H9 (cell line): ENCODE results near the gene LRRC38. TPM values are rescaled to one million over a fixed set of nuclear protein-coding genes. Genes with fewer than 3 reads are reported as not detected.

Experiments used
- DNase-seq: peaks from one replicate; pipeline ENCODE4 v3.0.0-alpha.2; 2017
- H2AFZ ChIP-seq: one replicate; pipeline ENCODE4 v1.6.1; 2013; ENCODE audit warnings: mild to moderate bottlenecking, low read length, control low read depth, moderate library complexity
- H2AK5ac ChIP-seq: 2 replicates; pipeline ENCODE4 v1.6.1; 2013; ENCODE audit warnings: low read length, control low read depth, mixed read lengths; ENCODE audit not compliant: insufficient read length
- H2BK120ac ChIP-seq: one replicate; pipeline ENCODE4 v1.6.1; 2013; ENCODE audit warnings: low read depth, mild to moderate bottlenecking, low read length, control low read depth, inconsistent platforms; ENCODE audit not compliant: poor library complexity, severe bottlenecking
- H2BK12ac ChIP-seq: 2 replicates; pipeline ENCODE4 v1.6.1; 2013; ENCODE audit warnings: low read length, control low read depth, mixed read lengths, low read depth; ENCODE audit not compliant: insufficient read length
- H2BK15ac ChIP-seq: 2 replicates; pipeline ENCODE4 v1.6.1; 2013; ENCODE audit warnings: low read depth, low read length, control low read depth
- H2BK20ac ChIP-seq: one replicate; pipeline ENCODE4 v1.6.1; 2013; ENCODE audit warnings: low read depth, mild to moderate bottlenecking, low read length, control low read depth, inconsistent platforms; ENCODE audit not compliant: poor library complexity, severe bottlenecking
- H2BK5ac ChIP-seq: 2 replicates; pipeline ENCODE4 v1.6.1; 2013; ENCODE audit warnings: low read length, control low read depth, mixed read lengths; ENCODE audit not compliant: insufficient read length
- H3K14ac ChIP-seq: 2 replicates; pipeline ENCODE4 v1.6.1; 2013; ENCODE audit warnings: low read length, control low read depth; ENCODE audit not compliant: insufficient read depth
- H3K18ac ChIP-seq: 2 replicates; pipeline ENCODE4 v1.6.1; 2013; ENCODE audit warnings: low read depth, mild to moderate bottlenecking, mixed read lengths, low read length, control low read depth; ENCODE audit not compliant: insufficient read length
- H3K23ac ChIP-seq: 2 replicates; pipeline ENCODE4 v1.6.1; 2013; ENCODE audit warnings: low read length, control low read depth, mixed read lengths, low read depth; ENCODE audit not compliant: insufficient read length
- H3K23me2 ChIP-seq: 2 replicates; pipeline ENCODE4 v1.6.1; 2013; ENCODE audit warnings: low read depth, mild to moderate bottlenecking, mixed read lengths, low read length, control low read depth; ENCODE audit not compliant: insufficient read length, poor library complexity, severe bottlenecking
- H3K27ac ChIP-seq: 2 replicates; pipeline ENCODE4 v1.5.1; 2013; ENCODE audit warnings: low read length, control low read depth, mixed read lengths, low read depth; ENCODE audit not compliant: insufficient read length
- H3K27me3 ChIP-seq: 2 replicates; pipeline ENCODE4 v1.6.1; 2013; ENCODE audit warnings: low read length, control low read depth, inconsistent platforms; ENCODE audit not compliant: insufficient read depth
- H3K4ac ChIP-seq: 2 replicates; pipeline ENCODE4 v1.6.1; 2013; ENCODE audit warnings: low read depth, mild to moderate bottlenecking, control low read depth, inconsistent platforms, low read length, moderate library complexity
- H3K4me1 ChIP-seq: 2 replicates; pipeline ENCODE4 v1.6.1; 2013; ENCODE audit warnings: low read length, control low read depth, inconsistent platforms; ENCODE audit not compliant: insufficient read depth
- H3K4me2 ChIP-seq: 2 replicates; pipeline ENCODE4 v1.6.1; 2013; ENCODE audit warnings: low read length, control low read depth, mixed read lengths; ENCODE audit not compliant: insufficient read length, insufficient read depth
- H3K56ac ChIP-seq: 2 replicates; pipeline ENCODE4 v1.6.1; 2013; ENCODE audit warnings: low read depth, mild to moderate bottlenecking, mixed read lengths, low read length, control low read depth; ENCODE audit not compliant: insufficient read length
- H3K79me1 ChIP-seq: 2 replicates; pipeline ENCODE4 v1.6.1; 2013; ENCODE audit warnings: low read depth, mild to moderate bottlenecking, moderate library complexity, low read length, control low read depth, inconsistent platforms; ENCODE audit not compliant: insufficient read depth, poor library complexity, severe bottlenecking
- H3K79me2 ChIP-seq: 2 replicates; pipeline ENCODE4 v1.6.1; 2013; ENCODE audit warnings: low read length, control low read depth, inconsistent platforms; ENCODE audit not compliant: insufficient read depth
- H3K9ac ChIP-seq: 2 replicates; pipeline ENCODE4 v1.6.1; 2013; ENCODE audit warnings: low read length, control low read depth, mixed read lengths; ENCODE audit not compliant: insufficient read length; ENCODE audit errors: extremely low read depth
- H3K9me3 ChIP-seq: one replicate; pipeline ENCODE4 v1.6.1; 2013; ENCODE audit warnings: low read depth, low read length, inconsistent platforms; ENCODE audit not compliant: control insufficient read depth
- H3T11ph ChIP-seq: one replicate; pipeline ENCODE4 v1.6.1; 2013; ENCODE audit warnings: mild to moderate bottlenecking, low read length, control low read depth, inconsistent platforms
- H4K20me1 ChIP-seq: one replicate; pipeline ENCODE4 v1.6.1; 2013; ENCODE audit not compliant: control insufficient read depth, insufficient read length, insufficient read depth
- H4K5ac ChIP-seq: 2 replicates; pipeline ENCODE4 v1.6.1; 2013; ENCODE audit warnings: low read depth, mild to moderate bottlenecking, mixed read lengths, low read length, control low read depth; ENCODE audit not compliant: insufficient read length
- H4K8ac ChIP-seq: replicated peaks from 2 replicates; pipeline ENCODE4 v1.6.1; 2013; ENCODE audit warnings: low read length, control low read depth, mixed read lengths, low read depth; ENCODE audit not compliant: insufficient read length
- H4K91ac ChIP-seq: 2 replicates; pipeline ENCODE4 v1.6.1; 2013; ENCODE audit warnings: low read depth, mild to moderate bottlenecking, moderate library complexity, mixed read lengths, low read length, control low read depth; ENCODE audit not compliant: insufficient read length
- H3K27ac Mint-ChIP-seq, 3 experiments: 2 replicates in 2 of 3; 3 replicates in 1 of 3; pipeline ENCODE4 v1.8.0; 2020 to 2021; ENCODE audit warnings: mixed read lengths in 3 of 3, mild to moderate bottlenecking in 1 of 3, moderate library complexity in 1 of 3
- H3K27me3 Mint-ChIP-seq: 2 replicates; pipeline ENCODE4 v1.8.0; 2021; ENCODE audit warnings: low read depth, mild to moderate bottlenecking, moderate library complexity, mixed read lengths
- H3K36me3 Mint-ChIP-seq, 3 experiments: 2 replicates in 2 of 3; 3 replicates in 1 of 3; pipeline ENCODE4 v1.8.0; 2020 to 2021; ENCODE audit warnings: low read depth in 3 of 3, mixed read lengths in 3 of 3; ENCODE audit not compliant: insufficient read depth in 1 of 3
- H3K4me1 Mint-ChIP-seq, 2 experiments: 2 replicates each; pipeline ENCODE4 v1.8.0; 2020; ENCODE audit warnings: mixed read lengths in 2 of 2
- H3K4me3 Mint-ChIP-seq, 2 experiments: 2 replicates in 1 of 2; 3 replicates in 1 of 2; pipeline ENCODE4 v1.8.0; 2020 to 2021; ENCODE audit warnings: mild to moderate bottlenecking in 2 of 2, mixed read lengths in 2 of 2, moderate library complexity in 1 of 2
- H3K9me3 Mint-ChIP-seq, 2 experiments: 2 replicates in 1 of 2; 3 replicates in 1 of 2; pipeline ENCODE4 v1.8.0; 2020; ENCODE audit warnings: mild to moderate bottlenecking in 2 of 2, mixed read lengths in 2 of 2, moderate library complexity in 1 of 2
- WGBS: extraction: QIAGEN DNeasy Blood & Tissue Kit; methylation state at CpG from one replicate; pipeline ENCODE4 v1.1.7; 2013; ENCODE audit warnings: missing lambda C conversion rate, low lambda C conversion rate, mixed read lengths; ENCODE audit not compliant: insufficient read length; ENCODE audit errors: extremely low coverage; 5-methylcytosine and 5-hydroxymethylcytosine counted together
- total RNA-seq: library from RNA; stranded (reverse); gene quantifications from 2 replicates; pipeline ENCODE4 v1.2.1, GENCODE V29; 2021
- TF ChIP-seq, protein P1 (sequence below): fragments of 200-600 bp; sonication (generic); conservative IDR thresholded peaks from 3 replicates; pipeline ENCODE4 v1.8.0; 2021; ENCODE audit warnings: antibody characterized with exemption, mild to moderate bottlenecking

The LRRC38 gene
- total RNA-seq, 1 experiment from 2014 or later = 0.72 TPM

DNA sequence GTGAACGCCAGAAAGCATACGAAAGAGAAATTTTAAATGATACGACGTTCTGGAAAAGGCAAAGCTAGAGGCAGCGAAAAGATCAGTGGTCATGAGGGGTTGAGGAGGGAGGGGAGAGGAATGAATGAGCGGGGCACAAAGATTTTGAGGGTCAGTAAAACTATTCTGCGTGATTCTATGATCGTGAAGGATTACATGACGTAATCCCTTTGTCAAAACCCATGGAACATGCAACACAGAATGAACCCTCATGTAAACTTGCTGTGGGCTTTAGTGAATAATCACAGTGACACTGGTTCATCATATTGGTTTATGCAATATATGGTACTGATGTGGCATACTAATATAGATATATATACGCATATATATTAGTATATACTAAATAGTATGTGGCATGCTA, 13.0 kb downstream of the LRRC38 start:
- H4K20me1 ChIP-seq = no peaks in the 10 kb centered on the region

More for the DNA sequence above, 13.0 kb downstream of the LRRC38 start:
- Histone ChIP-seq H3K9me3 (no peaks in the 10 kb centered on the region), H3K27me3 (no peaks in the 10 kb centered on the region), H3K18ac (no peak overlapping the region), H3T11ph (no peak overlapping the region), H4K91ac (no peak overlapping the region), H3K79me2 (no peaks in the 10 kb centered on the region), H3K23me2 (no peaks in the 10 kb centered on the region), H3K79me1 (no peaks in the 10 kb centered on the region), H2BK20ac (no peak overlapping the region), H2BK15ac (no peak overlapping the region), H3K9ac (no peak overlapping the region), H2BK5ac (no peak overlapping the region), H2BK12ac (no peak overlapping the region), H3K4me2 (no peak overlapping the region), H3K4ac (no peak overlapping the region), H2AFZ (no peak overlapping the region), H3K4me1 (peaks cover 3% of the 10 kb centered on the region; the same call in 1 of the 2 replicates), H3K27ac (no peak overlapping the region), H2BK120ac (no peak overlapping the region), H3K56ac (no peak overlapping the region), H4K5ac (no peak overlapping the region), H3K23ac (no peak overlapping the region), H3K14ac (no peak overlapping the region), H4K8ac (no peak overlapping the region), H2AK5ac (no peak overlapping the region)
- Mint-ChIP-seq H3K4me1 (peaks cover 22 to 33% of the 10 kb centered on the region in 2 experiments), H3K4me3 (no peak overlapping the region), H3K27ac (no peak overlapping the region), H3K9me3 (no peaks in the 10 kb centered on the region; a peak in 1 of 5 replicates), H3K36me3 (no peaks in the 10 kb centered on the region), H3K27me3 (peaks cover 6% of the 10 kb centered on the region)
- TF ChIP-seq, protein P1, sequence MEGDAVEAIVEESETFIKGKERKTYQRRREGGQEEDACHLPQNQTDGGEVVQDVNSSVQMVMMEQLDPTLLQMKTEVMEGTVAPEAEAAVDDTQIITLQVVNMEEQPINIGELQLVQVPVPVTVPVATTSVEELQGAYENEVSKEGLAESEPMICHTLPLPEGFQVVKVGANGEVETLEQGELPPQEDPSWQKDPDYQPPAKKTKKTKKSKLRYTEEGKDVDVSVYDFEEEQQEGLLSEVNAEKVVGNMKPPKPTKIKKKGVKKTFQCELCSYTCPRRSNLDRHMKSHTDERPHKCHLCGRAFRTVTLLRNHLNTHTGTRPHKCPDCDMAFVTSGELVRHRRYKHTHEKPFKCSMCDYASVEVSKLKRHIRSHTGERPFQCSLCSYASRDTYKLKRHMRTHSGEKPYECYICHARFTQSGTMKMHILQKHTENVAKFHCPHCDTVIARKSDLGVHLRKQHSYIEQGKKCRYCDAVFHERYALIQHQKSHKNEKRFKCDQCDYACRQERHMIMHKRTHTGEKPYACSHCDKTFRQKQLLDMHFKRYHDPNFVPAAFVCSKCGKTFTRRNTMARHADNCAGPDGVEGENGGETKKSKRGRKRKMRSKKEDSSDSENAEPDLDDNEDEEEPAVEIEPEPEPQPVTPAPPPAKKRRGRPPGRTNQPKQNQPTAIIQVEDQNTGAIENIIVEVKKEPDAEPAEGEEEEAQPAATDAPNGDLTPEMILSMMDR = no peak
- DNase-seq = no peak
- WGBS = 100% methylated on average over 3 of the region's 10 CpGs
